GM19438 (cell line): ENCODE measurements around the gene METTL26.

Experiments
- ATAC-seq: cut with Tn5 transposase; IDR thresholded peaks from one replicate; pipeline ENCODE4 v1.9.1; 2021; ENCODE audit warnings: low read depth; ENCODE audit not compliant: unreplicated experiment

The METTL26 gene

GRCh38 chr16:641326-642188 is 5.5 kb upstream of the METTL26 start, which contains the start of gene MCRIP2:
Gene MCRIP2 (plus strand): TSS chr16:641828. CDS start chr16:641992, 164 bp downstream.
- peak; percentile 50 for ATAC-seq

GRCh38 chr16:640614-641013 is 4.5 kb upstream of the METTL26 start:
- ATAC-seq, result no peak

GRCh38 chr16:638836-639235 is 2.7 kb upstream of the METTL26 start:
- no peak for ATAC-seq

GRCh38 chr16:638034-638543 is 2.0 kb upstream of the METTL26 start:
- no peak for ATAC-seq

- no peak for ATAC-seq
These were observed 1.2 kb upstream of the METTL26 start for GRCh38 chr16:637081-638018.

- no peak for ATAC-seq
These were observed 416 bp downstream of the METTL26 start for GRCh38 chr16:635573-636205.

- ATAC-seq, result no peak
These were observed 1.1 kb downstream of the METTL26 start for GRCh38 chr16:634996-635395.

- no peak for ATAC-seq
These were observed 1.9 kb downstream of the METTL26 start for GRCh38 chr16:634051-634670.

GRCh38 chr16:633336-634050 is 2.6 kb downstream of the METTL26 start:
- ATAC-seq, result no peak

GRCh38 chr16:632486-633335 is 3.4 kb downstream of the METTL26 start:
- ATAC-seq, result no peak

GRCh38 chr16:631808-632358 is 4.2 kb downstream of the METTL26 start:
- no peak for ATAC-seq

- ATAC-seq, result no peak
These were observed 5.2 kb downstream of the METTL26 start, which contains the start of gene WFIKKN1 for GRCh38 chr16:630815-631405. Gene WFIKKN1 (plus strand): TSS chr16:630985. CDS start chr16:631254, 269 bp downstream.

- ATAC-seq, result no peak
These were observed 5.8 kb downstream of the METTL26 start for GRCh38 chr16:630249-630814.

- ATAC-seq, result no peak
These were observed 6.3 kb downstream of the METTL26 start for GRCh38 chr16:629833-630248.

GRCh38 chr16:629185-629832 is 6.8 kb downstream of the METTL26 start:
- no peak for ATAC-seq

GRCh38 chr16:628321-629061 is 7.6 kb downstream of the METTL26 start:
- ATAC-seq, result no peak
